Activated B cell treated with CpG ODN at 0.5 μM for 24 hours (primary cell): ENCODE data around the gene TEAD1. TPM values are rescaled to one million over a fixed set of nuclear protein-coding genes. Genes with fewer than 3 reads are reported as not detected.

Experiments used
- ATAC-seq: fragments of 200-7000 bp; cut with Tn5 transposase; one replicate; pipeline ENCODE4 v1.10.0; 2021; ENCODE audit warnings: low read depth, mild to moderate bottlenecking, moderate library complexity
- CTCF ChIA-PET: fragments of 350-600 bp; sonication (Branson Sonifier 250); formaldehyde crosslinking; loops from one replicate; lab custom pipeline; 2021; ENCODE audit warnings: antibody characterized with exemption; lab: Charles Lee
- POLR2A ChIA-PET: fragments of 350-600 bp; sonication (Branson Sonifier 250); formaldehyde crosslinking; loops from one replicate; lab custom pipeline; 2021; ENCODE audit warnings: antibody characterized with exemption; lab: Charles Lee
- DNase-seq: peaks from one replicate; pipeline ENCODE4 v3.0.0; 2022
- H3K27ac Mint-ChIP-seq: one replicate; pipeline ENCODE4 v1.8.0; 2020; ENCODE audit warnings: mixed read lengths
- H3K27me3 Mint-ChIP-seq: one replicate; pipeline ENCODE4 v1.8.0; 2021; ENCODE audit warnings: mixed read lengths
- H3K36me3 Mint-ChIP-seq: one replicate; pipeline ENCODE4 v1.8.0; 2021; ENCODE audit warnings: low read depth, mixed read lengths
- H3K4me1 Mint-ChIP-seq: one replicate; pipeline ENCODE4 v1.8.0; 2021; ENCODE audit warnings: mixed read lengths
- H3K4me3 Mint-ChIP-seq: one replicate; pipeline ENCODE4 v1.8.0; 2020; ENCODE audit warnings: mild to moderate bottlenecking, mixed read lengths
- H3K9me3 Mint-ChIP-seq: one replicate; pipeline ENCODE4 v1.8.0; 2020; ENCODE audit warnings: mixed read lengths
- intact Hi-C: fragments of 100-400 bp; cut with micrococcal nuclease; formaldehyde crosslinking; loops from one replicate; pipeline ENCODE4 v1.15.1; 2024
- total RNA-seq: library from RNA; stranded (reverse); gene quantifications from 2 replicates; pipeline ENCODE4 v1.2.3, GENCODE V29; 2022
- TF ChIP-seq, protein P1 (sequence below): fragments of 200-600 bp; IDR thresholded peaks from one replicate; pipeline ENCODE4 v1.8.0; 2022; ENCODE audit warnings: antibody characterized with exemption, mild to moderate bottlenecking

TEAD1 gene
- total RNA-seq, 1 donor from 2014 or later, result 0.07 TPM

DNA sequence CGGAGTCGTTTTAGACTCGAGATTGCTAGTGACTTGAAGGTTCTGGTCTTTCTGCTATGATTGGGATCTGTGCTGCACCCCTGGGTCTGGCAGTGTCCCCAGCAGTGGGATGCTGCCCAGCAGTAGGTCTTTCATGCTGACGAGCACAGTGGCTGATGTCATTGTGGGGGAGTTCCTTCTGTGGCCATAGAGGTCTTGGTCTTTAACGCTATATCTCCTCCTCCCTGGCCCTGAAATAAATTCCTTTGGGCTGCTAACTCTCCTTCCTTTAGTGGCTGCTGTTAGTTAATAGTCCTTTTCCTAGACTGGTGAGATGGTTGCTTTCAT is 136.3 kb downstream of the TEAD1 start:
- Mint-ChIP-seq H3K27ac (no peak overlapping the region), H3K27me3 (peaks cover 12% of the 10 kb centered on the region), H3K36me3 (no peaks in the 10 kb centered on the region), H3K9me3 (no peaks in the 10 kb centered on the region), H3K4me1 (no peaks in the 10 kb centered on the region), H3K4me3 (no peak overlapping the region)
- CTCF ChIA-PET, result no interaction called here
- intact Hi-C loops, result no loop called here
- TF ChIP-seq, protein P1, sequence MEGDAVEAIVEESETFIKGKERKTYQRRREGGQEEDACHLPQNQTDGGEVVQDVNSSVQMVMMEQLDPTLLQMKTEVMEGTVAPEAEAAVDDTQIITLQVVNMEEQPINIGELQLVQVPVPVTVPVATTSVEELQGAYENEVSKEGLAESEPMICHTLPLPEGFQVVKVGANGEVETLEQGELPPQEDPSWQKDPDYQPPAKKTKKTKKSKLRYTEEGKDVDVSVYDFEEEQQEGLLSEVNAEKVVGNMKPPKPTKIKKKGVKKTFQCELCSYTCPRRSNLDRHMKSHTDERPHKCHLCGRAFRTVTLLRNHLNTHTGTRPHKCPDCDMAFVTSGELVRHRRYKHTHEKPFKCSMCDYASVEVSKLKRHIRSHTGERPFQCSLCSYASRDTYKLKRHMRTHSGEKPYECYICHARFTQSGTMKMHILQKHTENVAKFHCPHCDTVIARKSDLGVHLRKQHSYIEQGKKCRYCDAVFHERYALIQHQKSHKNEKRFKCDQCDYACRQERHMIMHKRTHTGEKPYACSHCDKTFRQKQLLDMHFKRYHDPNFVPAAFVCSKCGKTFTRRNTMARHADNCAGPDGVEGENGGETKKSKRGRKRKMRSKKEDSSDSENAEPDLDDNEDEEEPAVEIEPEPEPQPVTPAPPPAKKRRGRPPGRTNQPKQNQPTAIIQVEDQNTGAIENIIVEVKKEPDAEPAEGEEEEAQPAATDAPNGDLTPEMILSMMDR, result no peak
- no peak for ATAC-seq
- POLR2A ChIA-PET, result no interaction called here
- no peak for DNase-seq

DNA sequence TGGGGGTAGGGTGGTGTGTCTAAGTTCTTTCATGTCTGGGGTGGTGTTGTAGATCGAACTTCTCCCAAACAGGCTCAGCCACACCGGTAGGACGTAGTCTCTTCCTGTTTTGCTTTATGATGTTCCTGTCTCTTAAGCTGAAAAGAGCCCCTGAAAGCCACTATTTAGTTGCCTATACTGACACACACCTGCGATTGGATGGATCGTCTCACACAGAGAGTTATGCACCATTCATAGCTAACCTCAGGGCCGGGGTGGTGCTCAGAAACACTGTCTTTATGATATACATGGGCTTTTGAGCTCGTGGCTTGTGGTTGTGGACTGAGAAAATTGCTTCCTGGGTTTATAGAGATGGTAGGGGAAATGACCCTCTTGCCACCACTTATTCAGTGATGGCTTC is 137.6 kb downstream of the TEAD1 start:
- TF ChIP-seq, protein P1, result no peak
- Mint-ChIP-seq H3K4me1 (no peaks in the 10 kb centered on the region), H3K4me3 (no peak overlapping the region), H3K9me3 (no peaks in the 10 kb centered on the region), H3K36me3 (no peaks in the 10 kb centered on the region), H3K27me3 (peaks cover 9% of the 10 kb centered on the region), H3K27ac (no peak overlapping the region)
- intact Hi-C loops, result no loop called here
- POLR2A ChIA-PET, result no interaction called here
- CTCF ChIA-PET, result no interaction called here
- DNase-seq (no peak), ATAC-seq (no peak)

DNA sequence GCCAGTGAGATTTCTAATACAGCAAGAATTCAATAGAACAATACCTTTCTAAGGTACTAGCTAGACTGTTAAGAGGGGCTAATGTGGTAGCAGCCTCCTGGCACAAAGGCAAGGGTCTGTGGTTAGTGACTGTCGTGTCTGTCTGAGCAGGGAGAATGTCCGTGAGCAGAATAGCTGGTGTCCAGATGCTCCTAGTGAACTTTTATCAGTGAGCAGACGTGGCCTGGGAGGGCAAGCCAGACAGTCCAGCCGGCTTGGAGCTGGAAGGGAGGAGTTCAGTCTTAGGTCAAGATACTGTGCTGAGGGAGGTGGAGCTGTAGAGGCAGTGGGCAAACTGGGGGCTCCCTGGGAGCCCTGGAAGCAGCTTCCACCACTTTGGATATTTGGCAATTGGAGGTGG is 138.6 kb downstream of the TEAD1 start:
- no peak for DNase-seq
- Mint-ChIP-seq H3K27me3 (peaks cover 9% of the 10 kb centered on the region), H3K4me3 (no peak overlapping the region), H3K4me1 (no peaks in the 10 kb centered on the region), H3K36me3 (no peaks in the 10 kb centered on the region), H3K9me3 (no peaks in the 10 kb centered on the region), H3K27ac (no peak overlapping the region)
- no peak for ATAC-seq
- CTCF ChIA-PET, result no interaction called here
- POLR2A ChIA-PET, result no interaction called here
- intact Hi-C loops, result no loop called here
- TF ChIP-seq, protein P1, result no peak

DNA sequence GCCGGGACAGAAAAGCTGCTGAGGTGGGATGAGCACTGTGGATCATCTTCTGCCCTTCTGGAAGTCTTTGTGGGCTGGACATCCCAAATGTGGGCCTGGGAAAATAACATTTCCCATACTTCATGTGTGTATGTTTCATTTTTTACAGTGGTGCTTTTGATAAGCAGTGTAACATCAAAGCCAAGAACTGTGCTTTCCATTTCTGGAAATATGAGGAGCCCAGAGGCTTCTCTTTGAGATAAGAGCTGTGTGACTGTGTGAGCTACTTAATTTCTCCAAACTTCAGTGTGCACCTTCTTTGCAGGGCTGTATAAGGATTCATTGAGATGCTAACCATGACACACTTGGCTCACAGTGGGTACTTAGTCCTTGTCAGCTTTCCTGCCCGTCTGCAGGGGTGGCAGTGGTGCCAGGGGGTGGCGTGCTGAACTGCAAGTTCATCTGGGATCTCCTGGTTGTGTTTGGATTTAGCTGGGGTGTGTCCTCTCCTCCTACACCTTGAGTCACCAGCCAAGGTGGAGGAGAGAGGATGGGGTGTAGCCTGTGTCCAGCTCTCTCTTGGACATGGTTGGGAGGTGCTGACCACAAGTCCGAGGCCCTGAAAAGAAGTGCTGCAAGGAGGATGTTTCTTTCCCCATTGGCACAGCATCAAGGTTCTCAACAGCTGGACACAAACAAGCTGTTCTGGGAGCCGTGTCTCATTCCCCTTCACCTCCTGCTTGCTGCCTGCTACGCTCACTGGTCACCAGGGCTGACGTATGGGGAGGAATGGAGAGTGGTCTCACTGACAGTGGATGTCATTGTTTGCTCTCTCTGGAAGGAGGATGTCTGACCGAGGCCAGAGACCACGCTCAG is 139.4 kb downstream of the TEAD1 start:
- H3K27ac Mint-ChIP-seq, result no peak overlapping the region
- no peak for DNase-seq
- H3K27me3 Mint-ChIP-seq, result peaks cover 9% of the 10 kb centered on the region
- ChIA-PET CTCF (no interaction called here), POLR2A (no interaction called here)
- no peaks in the 10 kb centered on the region for H3K36me3 Mint-ChIP-seq
- H3K9me3 Mint-ChIP-seq, result no peaks in the 10 kb centered on the region
- ATAC-seq, result no peak
- H3K4me3 Mint-ChIP-seq, result no peak overlapping the region
- intact Hi-C loops, result no loop called here
- no peaks in the 10 kb centered on the region for H3K4me1 Mint-ChIP-seq
- TF ChIP-seq, protein P1, result no peak

DNA sequence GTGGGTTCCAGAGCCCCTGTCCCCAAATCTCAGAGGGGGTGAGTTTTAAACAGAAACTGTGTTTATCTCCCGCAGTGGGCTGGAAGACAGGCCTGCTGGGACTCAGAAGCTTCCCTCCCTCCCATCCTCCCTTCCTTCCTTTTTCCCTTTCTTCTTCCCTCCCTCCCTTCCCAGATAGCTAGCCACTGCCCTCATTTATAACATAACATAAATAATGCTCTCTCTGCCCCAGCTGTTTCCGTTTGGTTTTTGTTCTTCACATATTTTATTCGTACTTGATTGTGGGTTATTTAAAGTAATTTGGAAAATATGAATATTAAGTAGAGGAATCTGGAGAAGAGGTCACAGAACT is 140.9 kb downstream of the TEAD1 start:
- no peak for DNase-seq
- ATAC-seq, result no peak
- H3K9me3 Mint-ChIP-seq, result no peaks in the 10 kb centered on the region
- no peak overlapping the region for H3K27ac Mint-ChIP-seq
- no peaks in the 10 kb centered on the region for H3K36me3 Mint-ChIP-seq
- intact Hi-C loops, result no loop called here
- TF ChIP-seq, protein P1, result no peak
- CTCF ChIA-PET, result no interaction called here
- POLR2A ChIA-PET, result no interaction called here
- peaks cover 9% of the 10 kb centered on the region for H3K27me3 Mint-ChIP-seq
- H3K4me1 Mint-ChIP-seq, result no peaks in the 10 kb centered on the region
- no peak overlapping the region for H3K4me3 Mint-ChIP-seq
